GM21367 (cell line): ENCODE data around the gene C3orf52.

Experiments
- ATAC-seq: cut with Tn5 transposase; IDR thresholded peaks from one replicate; pipeline ENCODE4 v1.9.1; 2021; ENCODE audit not compliant: unreplicated experiment

C3orf52 gene

GRCh38 chr3:112117841-112118571 lies 31.8 kb downstream of the C3orf52 start:
- ATAC-seq, result no peak

- no peak for ATAC-seq
Observed at GRCh38 chr3:112119962-112120836, 34.0 kb downstream of the C3orf52 start.

- ATAC-seq, result no peak
Observed at GRCh38 chr3:112121577-112122547, 35.7 kb downstream of the C3orf52 start.

GRCh38 chr3:112122870-112123269 lies 36.7 kb downstream of the C3orf52 start:
- no peak for ATAC-seq

- no peak for ATAC-seq
Observed at GRCh38 chr3:112123548-112123947, 37.4 kb downstream of the C3orf52 start.

- ATAC-seq, result no peak
Observed at GRCh38 chr3:112124907-112125607, 38.9 kb downstream of the C3orf52 start.

- ATAC-seq, result no peak
Observed at GRCh38 chr3:112126511-112126911, 40.3 kb downstream of the C3orf52 start.

GRCh38 chr3:112127522-112128494 lies 41.6 kb downstream of the C3orf52 start:
- ATAC-seq, result no peak

GRCh38 chr3:112128843-112129727 lies 42.9 kb downstream of the C3orf52 start:
- peak; percentile 42 for ATAC-seq

- ATAC-seq, result no peak
Observed at GRCh38 chr3:112129925-112130637, 43.9 kb downstream of the C3orf52 start.

- ATAC-seq, result no peak
Observed at GRCh38 chr3:112130638-112130993, 44.4 kb downstream of the C3orf52 start.

- no peak for ATAC-seq
Observed at GRCh38 chr3:112131111-112131510, 44.9 kb downstream of the C3orf52 start.

GRCh38 chr3:112132088-112132487 lies 45.9 kb downstream of the C3orf52 start:
- no peak for ATAC-seq

GRCh38 chr3:112132554-112132953 lies 46.4 kb downstream of the C3orf52 start:
- ATAC-seq, result no peak

- ATAC-seq, result peak; percentile 60
Observed at GRCh38 chr3:112132975-112133448, 46.8 kb downstream of the C3orf52 start, which contains the start of gene GCSAM. TSS of gene GCSAM (minus strand) at chr3:112133248. CDS start at chr3:112133120, 128 bp downstream.

- no peak for ATAC-seq
Observed at GRCh38 chr3:112133626-112134334, 47.6 kb downstream of the C3orf52 start.
